Suppressor macrophage treated with lipopolysaccharide for 4 hours (primary cell): Measurements from ENCODE around the gene GNAO1.
A peak's percentile ranks its signal among the peaks of the same experiment; 100 is the strongest.

Experiments
- DNase-seq: peaks from one replicate; pipeline ENCODE4 v3.0.0-alpha.2; 2020

GNAO1 gene

GRCh38 chr16:56191156-56191815 is at the start of gene GNAO1:
TSS of gene GNAO1 (plus strand) at chr16:56191489. CDS start at chr16:56192236, 747 bp downstream.
- peak; percentile 57 for DNase-seq

- DNase-seq, result no peak
These were observed 47.6 kb upstream of the GNAO1 start for GRCh38 chr16:56143666-56144065.

- no peak for DNase-seq
These were observed 45.9 kb upstream of the GNAO1 start for GRCh38 chr16:56145369-56145768.

GRCh38 chr16:56151621-56152020 is 39.7 kb upstream of the GNAO1 start:
- no peak for DNase-seq

- DNase-seq, result no peak
These were observed 29.6 kb upstream of the GNAO1 start for GRCh38 chr16:56161658-56162057.

GRCh38 chr16:56163089-56163488 is 28.2 kb upstream of the GNAO1 start:
- no peak for DNase-seq

- no peak for DNase-seq
These were observed 27.4 kb upstream of the GNAO1 start for GRCh38 chr16:56163938-56164337.

- DNase-seq, result no peak
These were observed 26.7 kb upstream of the GNAO1 start for GRCh38 chr16:56164636-56165035.

- DNase-seq, result no peak
These were observed 16.9 kb upstream of the GNAO1 start for GRCh38 chr16:56174411-56174810.

- DNase-seq, result no peak
These were observed 9.9 kb upstream of the GNAO1 start for GRCh38 chr16:56181401-56181800.

GRCh38 chr16:56183266-56183665 is 8.0 kb upstream of the GNAO1 start:
- DNase-seq, result no peak

GRCh38 chr16:56190048-56190676 is 1.1 kb upstream of the GNAO1 start:
- no peak for DNase-seq

- DNase-seq, result no peak
These were observed 573 bp upstream of the GNAO1 start for GRCh38 chr16:56190677-56191155.

- DNase-seq, result no peak
These were observed 746 bp downstream of the GNAO1 start for GRCh38 chr16:56191835-56192634.

GRCh38 chr16:56192635-56192945 is 1.3 kb downstream of the GNAO1 start:
- no peak for DNase-seq

GRCh38 chr16:56192986-56193945 is 2.0 kb downstream of the GNAO1 start:
- DNase-seq, result no peak

GRCh38 chr16:56193951-56194726 is 2.9 kb downstream of the GNAO1 start:
- DNase-seq, result peak; percentile 35

GRCh38 chr16:56195151-56195550 is 3.9 kb downstream of the GNAO1 start:
- DNase-seq, result no peak

- no peak for DNase-seq
These were observed 5.1 kb downstream of the GNAO1 start for GRCh38 chr16:56196381-56196780.

GRCh38 chr16:56197192-56197992 is 6.1 kb downstream of the GNAO1 start:
- no peak for DNase-seq
